Stimulated activated CD4-positive, alpha-beta T cell treated with anti-CD3 and anti-CD28 coated beads, Interleukin-12 subunit alpha, Interleukin-12 subunit beta, amount 100 ng/mL, for 24 hours (primary cell): Measurements from ENCODE around the gene CD63.

Experiments
- DNase-seq, 2 experiments: peaks; one replicate each; pipeline ENCODE4 v3.0.0-alpha.2; 2020; ENCODE audit warnings: low read depth in 2 of 2

The CD63 gene

DNA sequence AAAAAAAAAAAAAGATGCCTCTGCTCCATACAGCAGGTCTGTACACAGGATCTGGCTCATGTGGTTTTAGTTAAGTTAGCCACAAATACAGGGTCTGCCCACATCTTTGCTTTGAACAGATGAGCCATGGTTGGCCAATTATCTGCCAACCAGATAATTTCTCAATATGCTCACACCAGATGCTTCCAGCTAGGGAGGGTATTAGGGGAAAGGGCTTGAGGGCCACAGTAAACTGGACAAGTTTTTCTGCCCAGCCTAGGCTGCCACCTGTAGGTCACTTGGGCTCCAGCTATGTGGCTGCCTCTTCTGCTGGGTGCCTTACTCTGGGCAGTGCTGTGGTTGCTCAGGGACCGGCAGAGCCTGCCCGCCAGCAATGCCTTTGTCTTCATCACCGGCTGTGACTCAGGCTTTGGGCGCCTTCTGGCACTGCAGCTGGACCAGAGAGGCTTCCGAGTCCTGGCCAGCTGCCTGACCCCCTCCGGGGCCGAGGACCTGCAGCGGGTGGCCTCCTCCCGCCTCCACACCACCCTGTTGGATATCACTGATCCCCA, 7.8 kb downstream of the CD63 start:
- DNase-seq = no peak

DNA sequence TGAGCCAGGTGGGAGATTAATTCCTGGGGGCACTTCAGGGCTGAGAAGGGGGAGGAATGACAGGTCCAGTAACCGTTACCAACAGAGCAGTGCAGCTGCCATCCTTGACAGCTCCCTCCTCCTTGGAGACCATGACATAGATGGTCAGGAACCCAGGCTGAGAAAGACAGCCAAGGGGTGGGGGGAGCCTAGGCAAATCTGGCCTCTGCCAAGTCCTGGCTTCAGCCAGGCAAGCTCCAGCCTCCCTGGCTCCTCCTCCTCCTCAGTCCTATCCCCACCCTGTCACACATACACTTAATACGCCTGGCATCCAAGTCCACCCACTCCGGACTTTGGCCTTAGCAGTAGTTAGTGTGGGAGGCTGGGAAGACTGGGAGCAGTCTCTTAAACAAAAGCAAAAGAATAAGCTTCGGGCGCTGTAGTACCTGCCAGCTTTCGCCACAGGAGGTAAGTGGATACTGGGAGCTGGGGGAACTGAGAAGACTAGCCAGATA, 8.7 kb downstream of the CD63 start, which contains the start of gene RDH5:
RDH5 (plus strand) TSS at position 323 of the 494 bp plus-strand sequence. CDS start 792 bp downstream, outside the sequence.
- no peak for DNase-seq

DNA sequence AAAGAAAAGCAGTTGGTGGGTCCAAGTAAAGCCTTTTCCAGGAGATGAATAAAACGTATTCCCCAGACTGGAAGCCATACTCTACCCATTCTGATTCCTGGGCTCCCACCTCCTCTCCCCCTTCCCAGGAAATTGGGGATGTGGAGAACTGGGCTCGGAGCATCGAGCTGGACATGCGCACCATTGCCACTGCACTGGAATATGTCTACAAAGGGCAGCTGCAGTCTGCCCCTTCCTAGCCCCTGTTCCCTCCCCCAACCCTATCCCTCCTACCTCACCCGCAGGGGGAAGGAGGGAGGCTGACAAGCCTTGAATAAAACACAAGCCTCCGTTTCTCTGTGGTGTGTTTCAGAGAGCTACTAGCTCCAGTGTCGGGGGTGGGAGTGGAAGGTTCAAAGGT, 9.4 kb downstream of the CD63 start:
- DNase-seq = no peak

GRCh38 chr12:55718624-55719275, 10.1 kb downstream of the CD63 start:
- no peak for DNase-seq

DNA sequence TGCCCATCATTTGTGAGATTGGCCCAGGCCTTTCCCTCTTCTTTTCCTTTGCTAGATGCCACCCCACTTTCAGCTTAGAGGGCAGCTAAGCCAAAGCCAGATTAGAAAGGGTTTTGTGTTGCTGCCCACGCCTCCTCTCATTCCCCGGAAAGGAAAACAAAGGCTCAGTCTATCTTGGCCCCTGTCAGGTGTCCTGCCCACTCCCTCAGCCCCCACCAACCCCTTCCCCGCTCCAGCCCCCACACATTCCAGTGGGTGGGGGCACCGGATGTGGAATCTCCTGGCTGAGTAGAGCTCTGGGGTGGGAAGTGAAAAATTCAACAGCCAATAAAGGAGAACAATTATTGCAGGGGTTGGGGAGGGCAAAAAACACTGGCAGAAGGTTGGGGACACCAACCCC, 10.8 kb downstream of the CD63 start:
- no peak for DNase-seq

- DNase-seq = no peak
These were observed 11.5 kb downstream of the CD63 start for GRCh38 chr12:55717011-55718007.

DNA sequence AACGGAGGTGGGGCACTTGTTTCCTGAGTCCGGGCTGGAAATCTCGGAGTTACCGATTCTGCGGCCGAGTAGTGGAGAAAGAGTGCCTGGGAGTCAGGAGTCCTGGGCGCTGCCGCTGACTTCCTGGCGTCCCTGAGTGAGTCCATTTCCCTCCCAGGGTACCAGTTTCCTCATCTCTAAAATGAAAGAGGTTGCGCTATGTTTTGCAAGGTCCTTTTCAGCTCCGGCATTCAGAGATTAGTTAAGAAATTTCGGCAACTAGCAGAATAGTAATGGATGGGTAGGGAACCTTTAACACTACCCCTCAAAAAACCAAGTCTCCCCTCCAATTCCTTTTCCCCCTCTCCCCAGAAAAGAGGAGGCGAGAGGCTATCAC, 12.2 kb downstream of the CD63 start:
- DNase-seq = no peak

- peak; percentile 87 to 97 for DNase-seq
These were observed 12.8 kb downstream of the CD63 start, which contains the start of gene BLOC1S1 for GRCh38 chr12:55715833-55716581. TSS of gene BLOC1S1 (plus strand) at chr12:55716046. CDS start at chr12:55716052, 6 bp downstream.

GRCh38 chr12:55715169-55715764, 13.5 kb downstream of the CD63 start:
- no peak for DNase-seq

GRCh38 chr12:55713721-55714120, 15.1 kb downstream of the CD63 start:
- DNase-seq = no peak

DNA sequence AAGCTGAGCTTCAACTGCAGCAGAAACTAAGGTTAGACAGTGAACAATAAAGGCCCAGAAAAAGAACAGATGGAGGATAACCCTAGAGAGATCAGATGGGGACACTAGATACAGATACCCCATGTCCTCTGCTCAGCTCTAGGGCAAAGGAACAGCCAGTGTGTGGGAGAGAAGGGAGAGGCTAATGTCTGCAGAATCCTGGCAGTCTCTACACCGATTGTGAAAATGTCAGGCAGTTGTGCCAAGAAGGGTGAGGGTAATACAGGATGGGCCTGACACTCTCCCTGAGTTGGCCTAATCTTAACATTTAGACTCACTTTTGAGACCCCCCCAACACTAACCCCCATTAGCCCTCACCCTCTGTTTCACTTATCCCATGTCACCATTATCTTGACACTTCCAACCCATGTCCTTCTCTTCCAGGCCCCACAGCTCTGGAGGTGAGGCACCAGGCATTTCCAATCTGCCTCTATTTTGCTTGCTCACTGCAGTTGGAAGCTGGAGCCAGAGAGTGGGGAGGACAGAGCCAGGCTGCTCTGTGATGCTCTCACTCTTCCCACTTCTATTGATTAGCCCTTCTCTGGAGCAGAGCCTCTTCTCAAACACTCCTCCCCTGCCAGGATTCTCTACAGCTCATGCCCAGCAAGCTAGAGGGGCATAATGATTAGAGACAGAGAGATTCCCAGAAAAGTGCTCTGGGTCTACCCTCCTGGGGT, 16.0 kb downstream of the CD63 start:
- no peak for DNase-seq

GRCh38 chr12:55711786-55712553, 16.8 kb downstream of the CD63 start:
- no peak for DNase-seq

GRCh38 chr12:55708695-55709233, 20.0 kb downstream of the CD63 start:
- DNase-seq = no peak

- peak; percentile 37 to 70 for DNase-seq
These were observed 20.7 kb downstream of the CD63 start, which contains the start of gene ITGA7 for GRCh38 chr12:55707841-55708694. TSS of gene ITGA7 (minus strand) at chr12:55707904. CDS start at chr12:55707682, 222 bp downstream.

DNA sequence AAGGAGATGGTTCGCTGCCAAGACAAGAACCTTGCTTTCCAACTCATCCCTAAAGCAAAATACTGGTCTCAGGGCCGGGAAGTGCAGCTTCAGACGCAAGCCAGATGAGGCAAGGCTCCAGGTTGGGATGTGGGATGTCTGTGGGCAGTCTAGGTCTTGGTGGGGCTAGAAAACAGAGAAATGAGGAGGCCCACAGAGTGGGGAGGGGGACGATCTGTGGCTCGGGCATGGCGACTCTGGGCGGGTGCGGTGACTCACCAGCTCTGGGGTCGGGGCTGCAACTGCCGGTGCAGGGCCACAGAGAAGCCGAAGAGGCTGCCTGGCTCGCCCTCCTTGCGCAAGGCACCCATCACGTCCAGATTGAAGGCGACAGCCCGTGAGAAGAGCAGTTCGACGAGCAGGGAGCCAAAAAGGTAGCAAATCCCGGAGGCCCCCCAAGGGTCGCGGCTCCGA, 21.6 kb downstream of the CD63 start:
- no peak for DNase-seq

GRCh38 chr12:55706568-55707218, 22.1 kb downstream of the CD63 start:
- no peak for DNase-seq

GRCh38 chr12:55705782-55706402, 22.9 kb downstream of the CD63 start:
- DNase-seq = no peak
